Upper lobe of right lung (tissue), 1 donor: Measurements from ENCODE around the gene NOS2. TPM values are rescaled to one million over a fixed set of nuclear protein-coding genes. Genes with fewer than 3 reads are reported as not detected.
"Not testable (repeated sequence)": the region's sequence is repeated elsewhere in the genome, so short reads cannot be mapped to it uniquely, and the experiment has no call there.

Source experiments
- ATAC-seq: fragments of 200-7000 bp; cut with Tn5 transposase; one replicate; pipeline ENCODE4 v1.9.1; 2020; ENCODE audit warnings: mild to moderate bottlenecking, moderate library complexity
- DNase-seq: peaks from one replicate; pipeline ENCODE4 v3.0.0-alpha.2; 2020
- H3K27ac ChIP-seq: fragments of 200-600 bp; one replicate; pipeline ENCODE4 v1.8.0; 2022
- H3K27me3 ChIP-seq: fragments of 200-600 bp; one replicate; pipeline ENCODE4 v1.8.0; 2022; ENCODE audit warnings: mild to moderate bottlenecking
- H3K36me3 ChIP-seq: fragments of 200-600 bp; one replicate; pipeline ENCODE4 v1.8.0; 2022
- H3K4me1 ChIP-seq: fragments of 200-600 bp; one replicate; pipeline ENCODE4 v1.8.0; 2022
- H3K4me3 ChIP-seq: fragments of 200-600 bp; one replicate; pipeline ENCODE4 v1.8.0; 2022; ENCODE audit warnings: mild to moderate bottlenecking
- H3K9me3 ChIP-seq: fragments of 200-600 bp; one replicate; pipeline ENCODE4 v1.8.0; 2022
- CTCF ChIP-seq: fragments of 200-600 bp; IDR thresholded peaks from one replicate; pipeline ENCODE4 v1.8.0; 2022; ENCODE audit warnings: antibody characterized with exemption
- intact Hi-C: fragments of 100-400 bp; cut with DNase I; formaldehyde crosslinking; loops from one replicate; pipeline ENCODE4 v1.11.0; 2022
- total RNA-seq: library from RNA; stranded (reverse); fragmentation: NEBNext Ultra II Directional; extraction: Animal tissue kit (Norgen Biotek cat#: 25700); gene quantifications from one replicate; pipeline ENCODE4 v1.2.1, GENCODE V29; 2021
- donor health status: DM: no; HTN: yes; CAD: no; lungs with severe emphysema.

NOS2 gene
- total RNA-seq, 1 donor from 2014 or later: 0.55 TPM

DNA sequence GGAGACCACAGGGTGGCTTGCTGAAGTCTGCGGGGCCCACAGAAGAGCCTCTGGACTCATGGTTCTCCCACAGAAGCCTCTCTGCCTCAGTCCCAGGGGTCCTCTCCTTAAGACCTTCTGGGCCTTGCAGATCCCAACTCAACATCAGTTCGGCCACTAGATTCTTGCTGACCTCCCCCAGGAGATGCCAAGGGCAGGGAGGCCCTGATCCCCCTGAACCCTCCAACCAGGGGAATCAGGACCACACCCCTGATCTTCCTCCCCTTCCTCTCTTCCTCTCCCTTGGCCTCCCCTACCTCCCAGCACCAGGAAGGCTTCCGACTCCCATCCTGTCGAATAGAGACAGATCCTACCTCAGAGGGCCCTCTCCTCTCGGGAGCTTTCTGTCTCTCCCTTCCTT is 53.4 kb downstream of the NOS2 start:
- ATAC-seq (no peak), DNase-seq (no peak)
- no peak for TF ChIP-seq CTCF
- no peak overlapping the region for H3K4me3 ChIP-seq
- H3K27ac ChIP-seq: no peak overlapping the region
- no peaks in the 10 kb centered on the region for H3K27me3 ChIP-seq
- intact Hi-C loops: no loop called here
- H3K4me1 ChIP-seq: no peaks in the 10 kb centered on the region
- H3K36me3 ChIP-seq: no peaks in the 10 kb centered on the region
- no peaks in the 10 kb centered on the region for H3K9me3 ChIP-seq

DNA sequence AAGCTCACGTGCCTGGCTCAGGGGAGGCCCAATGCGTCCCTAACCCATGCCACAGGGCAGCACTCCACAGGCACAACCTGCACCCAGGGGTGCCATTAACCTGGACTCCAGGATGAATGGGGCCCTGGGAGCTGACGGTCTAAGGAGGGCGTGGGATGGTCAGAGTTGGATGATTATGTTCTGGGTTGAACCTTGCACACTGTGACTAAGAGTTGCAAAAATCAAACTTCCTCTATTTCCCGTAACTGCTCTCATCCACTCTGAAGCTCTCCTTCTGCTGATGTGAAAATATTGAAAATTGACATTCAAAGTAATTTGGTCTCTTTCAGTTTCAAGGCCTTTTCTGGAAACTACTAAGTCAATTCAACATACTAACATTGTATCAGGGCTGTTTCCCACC is 54.0 kb downstream of the NOS2 start:
- H3K27ac ChIP-seq, H3K4me1 ChIP-seq, DNase-seq, H3K9me3 ChIP-seq, intact Hi-C loops, H3K27me3 ChIP-seq, H3K4me3 ChIP-seq, H3K36me3 ChIP-seq: not testable (repeated sequence)
- ATAC-seq: peak; percentile 80

DNA sequence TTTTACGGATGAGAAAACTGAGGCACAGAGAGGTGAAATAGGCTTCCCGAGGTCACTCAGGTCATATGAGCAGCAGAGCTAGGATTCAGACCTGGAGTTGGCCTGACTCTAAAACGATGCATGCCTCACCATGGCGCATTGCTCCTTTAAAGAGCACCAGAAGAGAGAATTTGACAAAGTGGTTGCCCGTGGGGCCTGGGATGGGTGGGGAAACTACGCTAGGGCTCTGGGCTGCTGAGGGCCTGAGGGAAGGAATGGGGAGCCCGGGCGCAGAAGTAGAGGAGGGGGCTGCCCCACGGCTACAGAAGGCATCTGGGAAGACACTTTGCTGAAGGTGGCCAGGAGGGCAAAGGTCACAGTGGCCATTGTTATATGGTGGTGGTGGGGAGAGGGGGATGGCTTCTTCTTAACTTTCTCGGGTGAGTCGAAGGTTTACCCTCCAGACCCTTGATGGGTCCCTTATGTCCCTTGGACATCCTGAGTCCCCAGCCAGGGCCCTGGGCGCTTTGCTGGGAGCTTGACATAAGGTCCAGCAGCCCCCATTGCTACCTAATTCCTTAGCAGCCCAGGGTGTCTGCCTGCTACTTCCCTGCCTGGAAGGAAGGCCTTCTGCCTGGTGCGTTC is 55.0 kb downstream of the NOS2 start:
- H3K9me3 ChIP-seq, H3K4me3 ChIP-seq, DNase-seq, H3K27ac ChIP-seq, H3K4me1 ChIP-seq, intact Hi-C loops, ATAC-seq, H3K27me3 ChIP-seq, H3K36me3 ChIP-seq: not testable (repeated sequence)

DNA sequence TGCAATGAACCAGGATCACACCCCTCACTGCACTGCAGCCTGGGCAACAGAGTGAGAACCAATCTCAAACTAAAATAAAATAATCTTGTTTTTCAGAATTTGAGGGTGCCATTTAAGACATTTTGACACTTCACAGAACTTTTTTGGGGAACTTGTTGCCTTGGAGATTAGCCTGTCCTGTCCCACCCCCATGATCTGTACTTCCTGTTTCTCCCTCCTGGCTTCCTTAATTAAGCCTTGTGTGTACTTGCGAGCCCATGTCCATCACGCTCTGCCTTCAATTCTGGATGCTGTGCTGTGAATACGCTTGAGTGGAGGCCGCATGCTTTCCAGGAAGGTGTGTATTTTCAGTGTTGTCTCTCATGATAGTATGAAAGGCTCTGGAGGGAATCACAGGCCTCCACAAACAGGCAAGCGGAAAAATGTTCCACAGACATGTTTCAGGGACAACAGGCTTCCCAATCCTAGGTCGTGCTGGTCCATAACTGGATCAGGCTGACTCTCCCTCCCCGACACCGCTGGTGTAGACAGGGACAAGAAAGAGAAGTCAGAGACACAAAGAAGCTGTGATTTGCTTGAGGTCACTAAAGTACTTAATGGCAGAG is 56.9 kb downstream of the NOS2 start:
- no peaks in the 10 kb centered on the region for H3K9me3 ChIP-seq
- intact Hi-C loops: no loop called here
- ATAC-seq (peak; percentile 77), DNase-seq (no peak)
- H3K27me3 ChIP-seq: no peaks in the 10 kb centered on the region
- H3K27ac ChIP-seq: no peak overlapping the region
- H3K36me3 ChIP-seq: no peaks in the 10 kb centered on the region
- no peaks in the 10 kb centered on the region for H3K4me1 ChIP-seq
- no peak overlapping the region for H3K4me3 ChIP-seq
- no peak for TF ChIP-seq CTCF

GRCh38 chr17:27741971-27742575 is 58.3 kb downstream of the NOS2 start:
- Histone ChIP-seq H3K27ac (no peak overlapping the region), H3K9me3 (no peaks in the 10 kb centered on the region), H3K27me3 (no peaks in the 10 kb centered on the region), H3K4me1 (no peaks in the 10 kb centered on the region), H3K4me3 (no peak overlapping the region), H3K36me3 (no peaks in the 10 kb centered on the region)
- DNase-seq: no peak
- intact Hi-C loops: no loop called here
- no peak for ATAC-seq
- TF ChIP-seq CTCF: no peak

GRCh38 chr17:27741361-27741861 is 58.9 kb downstream of the NOS2 start:
- Histone ChIP-seq H3K9me3 (no peaks in the 10 kb centered on the region), H3K27ac (no peak overlapping the region), H3K36me3 (no peaks in the 10 kb centered on the region), H3K4me1 (no peaks in the 10 kb centered on the region), H3K27me3 (no peaks in the 10 kb centered on the region), H3K4me3 (no peak overlapping the region)
- intact Hi-C loops: no loop called here
- TF ChIP-seq CTCF: no peak
- ATAC-seq (peak; percentile 32), DNase-seq (no peak)

GRCh38 chr17:27740541-27740940 is 59.8 kb downstream of the NOS2 start:
- DNase-seq, H3K36me3 ChIP-seq, H3K27ac ChIP-seq, H3K4me3 ChIP-seq, ATAC-seq, H3K9me3 ChIP-seq, intact Hi-C loops, H3K27me3 ChIP-seq, H3K4me1 ChIP-seq: not testable (repeated sequence)
